CD4-positive, alpha-beta T cell treated with Interleukin-15 for 4 hours (primary cell): ENCODE measurements around the gene RDH5.

Source experiments
- DNase-seq: peaks from one replicate; pipeline ENCODE4 v3.0.0-alpha.2; 2020; ENCODE audit warnings: low spot score

Gene RDH5

DNA sequence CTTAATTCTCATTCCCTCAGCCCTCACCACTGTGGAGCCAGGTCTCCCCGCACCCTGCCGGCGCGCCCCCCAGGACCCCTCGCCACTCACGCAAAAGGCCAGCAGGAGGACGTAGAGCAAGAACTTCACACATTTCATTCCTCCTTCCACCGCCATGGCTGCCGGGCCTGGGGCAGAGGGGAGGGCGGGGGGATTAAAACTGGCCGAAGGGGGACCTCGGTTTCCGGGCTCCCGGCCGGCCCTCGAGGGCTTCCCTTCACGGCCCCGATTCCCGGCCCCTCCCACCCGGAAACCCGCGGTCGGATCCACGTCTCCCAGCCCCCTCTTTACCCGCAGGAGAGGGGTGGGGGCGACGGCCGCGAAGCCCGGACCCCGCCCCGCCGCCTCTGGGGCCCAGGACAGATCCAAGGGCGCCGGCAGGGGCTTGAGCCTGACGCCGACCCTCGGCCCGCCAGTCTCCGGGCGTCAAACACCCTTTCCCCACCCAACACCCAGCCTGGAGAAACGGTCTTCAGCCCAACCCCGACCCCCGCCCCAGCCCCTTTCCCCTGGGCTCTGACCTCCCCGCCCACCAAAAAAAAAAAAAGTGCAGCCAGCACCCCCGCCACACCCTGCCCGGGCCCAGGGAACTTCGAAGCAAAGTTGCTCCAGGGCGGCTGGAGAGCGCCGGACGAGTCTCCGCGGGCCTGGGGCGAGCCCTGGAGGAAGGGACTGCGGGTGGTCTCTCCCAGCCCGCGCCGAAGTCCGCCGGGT, 8.2 kb downstream of the RDH5 start:
- no peak for DNase-seq

- DNase-seq, result peak; percentile 60
These were observed 9.0 kb downstream of the RDH5 start, which contains the start of gene CD63 for GRCh38 chr12:55728939-55729818. Gene CD63 (minus strand): TSS chr12:55729009. CDS start chr12:55728341, 668 bp downstream.

DNA sequence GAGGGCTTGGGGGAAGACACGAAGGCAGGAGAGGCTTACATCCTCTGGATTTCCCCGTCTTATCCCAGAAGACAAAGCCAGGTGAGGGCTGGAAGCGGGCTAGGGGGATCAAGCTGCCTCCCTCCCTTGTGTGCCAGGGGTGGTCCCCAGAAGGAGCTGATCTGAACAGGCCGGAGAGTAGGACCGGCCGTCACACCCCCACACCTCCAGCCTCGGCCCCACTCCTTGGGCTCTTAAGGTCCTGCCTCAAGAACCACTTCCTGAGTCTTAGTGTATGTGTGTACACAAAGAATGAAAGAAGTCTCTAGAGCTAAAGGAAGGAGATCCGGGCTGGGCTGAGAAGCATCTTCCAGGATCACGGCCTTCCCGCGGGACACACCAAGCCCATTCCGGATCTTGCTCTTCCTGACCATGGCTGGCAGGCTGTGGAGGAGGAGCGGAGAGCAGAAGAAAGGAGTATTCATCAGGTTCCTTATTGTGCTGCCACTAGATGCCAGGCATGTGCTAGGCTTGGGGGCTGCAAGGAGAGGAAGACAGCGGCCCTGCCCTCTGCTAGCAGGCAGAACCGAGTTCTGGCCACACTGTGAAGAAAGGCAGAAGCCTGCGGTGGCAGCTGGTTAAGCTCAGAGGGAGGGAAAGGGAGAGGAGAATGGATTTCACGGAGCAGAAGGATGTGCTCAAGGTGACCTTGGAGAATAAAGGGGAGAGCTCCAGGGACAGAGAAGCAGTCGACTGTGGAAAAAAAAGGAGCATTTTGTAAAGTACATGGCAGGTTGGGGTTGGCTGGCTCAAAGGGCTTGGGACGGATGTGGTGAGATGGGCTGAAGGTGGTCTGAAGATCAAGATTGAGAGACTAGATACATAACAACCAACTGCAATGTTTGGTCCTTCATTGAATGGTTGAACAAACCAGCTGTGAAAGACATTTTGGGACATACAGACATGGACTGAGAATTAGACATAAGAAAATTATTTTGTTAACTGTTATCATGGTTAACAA, 9.9 kb downstream of the RDH5 start:
- DNase-seq, result no peak

GRCh38 chr12:55732288-55732687, 12.1 kb downstream of the RDH5 start:
- no peak for DNase-seq

DNA sequence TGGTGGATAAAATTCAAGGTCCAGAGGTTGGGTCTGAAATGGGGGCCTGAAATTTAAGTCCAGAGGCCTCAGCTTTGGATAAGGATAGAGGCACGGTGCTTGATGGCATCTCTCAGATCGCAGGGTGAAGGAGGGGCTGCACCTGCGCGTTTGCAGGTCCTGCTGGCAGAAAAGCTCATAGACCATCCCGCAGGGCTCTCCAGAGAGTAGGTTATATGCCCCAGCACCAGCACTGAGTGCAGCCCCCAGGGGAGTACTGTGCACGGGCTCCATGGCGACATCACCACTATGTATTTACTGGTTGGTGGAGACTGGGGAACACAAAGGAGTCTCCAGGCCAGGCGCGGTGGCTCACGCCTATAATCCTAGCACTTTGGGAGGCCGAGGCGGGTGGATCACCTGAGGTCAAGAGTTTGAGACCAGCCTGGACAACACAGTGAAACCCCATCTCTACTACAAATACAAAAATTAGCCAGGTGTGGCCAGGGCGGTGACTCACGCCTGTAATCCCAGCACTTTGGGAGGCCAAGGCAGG, 12.9 kb downstream of the RDH5 start:
- no peak for DNase-seq

- no peak for DNase-seq
These were observed 13.7 kb downstream of the RDH5 start for GRCh38 chr12:55733858-55734257.

- DNase-seq, result no peak
These were observed 14.4 kb downstream of the RDH5 start for GRCh38 chr12:55734595-55734994.

DNA sequence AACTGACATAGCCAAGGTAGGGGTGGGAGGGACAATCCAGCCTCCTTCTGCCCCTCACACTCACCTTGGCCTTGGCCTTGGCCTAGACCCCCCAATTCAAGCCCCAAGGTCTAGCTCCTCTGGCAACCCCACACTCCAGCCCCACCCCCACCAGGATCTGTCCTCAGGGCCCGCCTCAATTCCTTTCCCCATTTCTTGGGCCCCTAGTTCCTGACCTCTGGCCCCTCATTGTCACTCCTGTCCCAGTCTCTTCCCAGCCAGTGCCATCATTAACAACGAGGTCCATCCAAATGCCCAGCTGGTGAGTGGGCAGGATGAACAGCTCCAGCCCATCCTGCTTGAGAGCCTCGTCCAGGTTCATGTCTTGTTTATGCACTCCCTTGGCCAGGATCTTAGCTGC, 15.9 kb downstream of the RDH5 start:
- no peak for DNase-seq

- DNase-seq, result peak; percentile 59
These were observed 16.8 kb downstream of the RDH5 start for GRCh38 chr12:55736780-55737580.

- no peak for DNase-seq
These were observed 17.5 kb downstream of the RDH5 start for GRCh38 chr12:55737581-55738122.

DNA sequence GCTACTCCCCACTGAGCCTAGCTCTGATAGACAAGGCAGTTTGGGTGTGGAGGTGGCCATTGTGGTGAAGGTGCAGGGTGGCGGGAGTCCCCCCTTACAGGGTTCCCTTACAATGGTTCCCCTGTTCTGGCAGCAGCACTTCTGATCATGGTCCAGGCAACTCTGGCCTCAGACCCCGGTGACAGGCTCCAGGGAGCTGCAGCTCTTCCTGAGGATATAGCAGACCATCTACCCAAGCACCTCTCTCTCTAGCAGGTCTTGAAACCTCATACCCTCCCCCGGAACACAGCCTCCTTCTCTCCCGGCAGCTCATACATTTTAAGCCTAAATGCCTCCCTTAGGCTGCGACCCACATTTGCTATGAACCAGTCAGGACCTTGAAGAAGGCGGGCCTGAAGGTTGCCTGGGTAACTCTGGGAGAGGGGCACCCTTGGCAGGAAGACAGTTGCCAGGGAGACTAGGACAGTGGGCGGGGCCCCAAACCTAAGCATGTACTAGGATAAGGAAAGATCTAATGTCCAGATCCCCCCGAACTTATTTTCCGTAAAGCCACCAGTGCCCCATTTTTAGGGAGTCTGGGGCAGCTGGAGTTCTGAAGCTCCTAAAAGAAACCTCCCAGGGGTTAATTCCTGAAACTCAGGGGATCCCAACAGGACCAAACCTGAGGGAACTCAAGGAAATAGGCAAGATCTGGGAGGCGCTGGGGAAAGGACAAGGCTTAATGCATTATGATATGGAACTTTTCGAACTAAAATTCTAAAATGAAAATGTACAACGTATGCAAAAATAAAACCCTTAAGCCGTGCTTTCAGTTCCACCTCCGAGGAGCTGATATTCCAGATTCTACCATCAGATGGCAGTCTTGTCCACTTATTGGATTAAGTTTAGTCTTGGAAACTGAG, 18.2 kb downstream of the RDH5 start:
- peak; percentile 90 for DNase-seq

DNA sequence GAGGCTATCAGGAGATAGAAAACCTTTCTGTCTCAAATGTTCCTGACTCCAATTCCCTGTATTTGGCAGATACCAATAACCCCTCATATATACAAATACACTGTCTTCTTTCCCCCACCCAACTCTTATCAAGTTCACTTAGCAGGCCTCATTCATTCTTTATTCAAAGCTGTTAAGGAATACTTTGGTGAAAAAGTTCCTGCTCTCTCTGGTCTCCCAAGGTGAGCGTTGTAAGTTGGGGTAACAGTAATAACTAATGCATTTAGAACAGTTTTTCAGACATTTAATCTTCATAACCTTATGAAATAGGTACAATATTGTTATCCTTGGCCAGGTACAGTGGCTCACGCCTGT, 18.8 kb downstream of the RDH5 start:
- DNase-seq, result no peak

- no peak for DNase-seq
These were observed 21.9 kb downstream of the RDH5 start for GRCh38 chr12:55741931-55742680.

- peak; percentile 79 for DNase-seq
These were observed 22.7 kb downstream of the RDH5 start, which contains the start of gene GDF11 for GRCh38 chr12:55742719-55743405. Gene GDF11 (plus strand): TSS chr12:55743122. CDS start chr12:55743317, 195 bp downstream.

DNA sequence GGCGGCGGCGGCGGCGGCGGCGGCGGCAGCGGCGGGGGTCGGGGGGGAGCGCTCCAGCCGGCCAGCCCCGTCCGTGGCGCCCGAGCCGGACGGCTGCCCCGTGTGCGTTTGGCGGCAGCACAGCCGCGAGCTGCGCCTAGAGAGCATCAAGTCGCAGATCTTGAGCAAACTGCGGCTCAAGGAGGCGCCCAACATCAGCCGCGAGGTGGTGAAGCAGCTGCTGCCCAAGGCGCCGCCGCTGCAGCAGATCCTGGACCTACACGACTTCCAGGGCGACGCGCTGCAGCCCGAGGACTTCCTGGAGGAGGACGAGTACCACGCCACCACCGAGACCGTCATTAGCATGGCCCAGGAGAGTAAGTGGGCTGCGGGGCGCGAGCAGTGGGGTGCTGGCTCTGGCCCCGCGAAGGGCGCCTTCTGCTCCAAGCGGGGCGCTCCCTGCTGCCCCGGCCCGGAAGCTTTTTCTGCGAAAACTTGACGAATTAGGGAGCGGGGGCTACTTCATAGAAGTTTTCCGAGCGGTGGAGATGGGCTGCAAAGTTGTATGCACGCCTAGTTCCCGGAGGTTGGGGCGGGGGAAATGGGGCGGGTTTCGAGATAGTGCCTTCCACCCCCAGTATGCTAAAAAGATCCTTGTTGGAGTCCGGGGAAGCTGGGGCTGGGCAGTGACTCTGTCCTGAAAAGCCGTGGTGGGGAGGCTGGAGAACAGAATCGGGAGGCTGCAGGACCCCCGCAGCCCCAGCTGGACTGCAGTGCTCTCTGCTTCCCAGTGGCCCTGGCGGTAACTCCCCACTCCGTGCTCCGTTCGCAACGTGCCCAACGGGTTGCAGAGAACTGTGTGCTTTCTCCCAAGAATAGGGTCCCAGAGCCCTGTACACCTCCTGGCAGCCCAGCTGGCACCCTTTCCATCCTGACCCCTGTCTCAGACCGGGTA, 23.5 kb downstream of the RDH5 start:
- DNase-seq, result peak; percentile 40

GRCh38 chr12:55744340-55745030, 24.3 kb downstream of the RDH5 start:
- DNase-seq, result no peak
